Esophagus (tissue), 2 donors: Measurements from ENCODE around the gene XAGE1B. TPM values are rescaled to one million over a fixed set of nuclear protein-coding genes. Genes with fewer than 3 reads are reported as not detected.

Experiments used
- polyA plus RNA-seq, 2 donors: library from polyadenylated mRNA; stranded (reverse); fragments of 200-250 nt; gene quantifications; one replicate each; pipeline ENCODE4 v1.2.3, GENCODE V29; 2013
- donor health status: healthy with polysubstance abuse.
- donor health status: Bipolar disorder and iron deficiency.

The XAGE1B gene
- polyA plus RNA-seq, 2 donors: not detected

Other genes starting within 250 kb of the XAGE1B start
- gene XAGE2, start 148.0 kb downstream of the XAGE1B start, polyA plus RNA-seq: not detected
- gene XAGE1A, start 21.3 kb downstream of the XAGE1B start, polyA plus RNA-seq: not detected
- not detected for gene SSX7, start 137.8 kb upstream of the XAGE1B start, polyA plus RNA-seq
- gene SSX2, start 190.1 kb upstream of the XAGE1B start, polyA plus RNA-seq: not detected
- gene SSX2B, start 234.2 kb upstream of the XAGE1B start, polyA plus RNA-seq: not detected